ENCODE data around the gene JPH3. TPM values are rescaled to one million over a fixed set of nuclear protein-coding genes. Genes with fewer than 3 reads are reported as not detected.

The JPH3 gene
- total RNA-seq, 1 experiment from 2014 or later, result 32.7 TPM

DNA sequence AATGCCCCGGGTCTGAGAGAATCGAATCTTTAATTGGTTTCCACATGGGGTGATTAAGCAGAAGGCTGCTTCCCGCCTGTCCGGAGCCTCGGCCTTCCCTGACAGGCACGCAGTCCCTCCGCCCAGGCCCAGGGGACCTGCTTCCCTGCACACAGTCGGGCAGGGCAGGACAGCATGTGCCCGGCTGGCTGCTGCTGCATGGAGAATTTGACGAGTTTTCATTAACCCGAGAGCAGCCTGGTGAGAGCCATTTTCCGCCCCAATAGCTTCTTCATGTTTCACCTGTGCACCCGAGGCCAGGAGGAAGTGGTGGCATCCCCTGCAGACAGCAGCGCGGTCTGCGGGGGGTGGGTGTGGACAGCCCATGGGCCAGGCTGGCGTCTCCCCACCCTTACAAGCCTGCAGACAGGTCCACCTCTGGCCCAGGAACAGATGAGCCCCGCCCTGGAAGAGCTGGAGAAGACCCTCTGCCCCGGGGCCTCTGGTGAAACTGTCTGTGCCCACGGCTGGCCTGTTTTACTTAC, 96.4 kb downstream of the JPH3 start:
- Histone ChIP-seq H3K23me2 (ENCODE audit: insufficient read length, low read depth, low read length, poor library complexity, severe bottlenecking) (no peaks in the 10 kb centered on the region), H2AFZ (ENCODE audit: low read length) (no peak overlapping the region), H2AK5ac (ENCODE audit: insufficient read length, low read length) (no peak overlapping the region), H4K5ac (ENCODE audit: insufficient read length, low read depth, low read length) (no peak overlapping the region), H3K23ac (ENCODE audit: insufficient read length, low read depth, low read length) (no peak overlapping the region), H4K8ac (replicated peaks; ENCODE audit: insufficient read length, low read depth, low read length) (no peak overlapping the region), H4K20me1 (ENCODE audit: control insufficient read depth, insufficient read depth, insufficient read length) (no peaks in the 10 kb centered on the region), H3K14ac (ENCODE audit: insufficient read depth, low read length) (no peak overlapping the region), H2BK5ac (ENCODE audit: insufficient read length, low read length) (no peak overlapping the region), H3K56ac (ENCODE audit: insufficient read length, low read depth, low read length) (no peak overlapping the region), H3K4me2 (ENCODE audit: insufficient read depth, insufficient read length, low read length) (no peak overlapping the region), H2BK15ac (ENCODE audit: low read depth, low read length) (no peak overlapping the region), H3K27me3 (ENCODE audit: insufficient read depth, low read length) (no peaks in the 10 kb centered on the region), H3T11ph (ENCODE audit: low read length) (no peak overlapping the region), H3K18ac (ENCODE audit: insufficient read length, low read depth, low read length) (no peak overlapping the region), H4K91ac (ENCODE audit: insufficient read length, low read depth, low read length) (no peak overlapping the region), H3K9me3 (ENCODE audit: control insufficient read depth, low read depth, low read length) (no peaks in the 10 kb centered on the region), H3K4ac (ENCODE audit: low read depth, low read length) (no peak overlapping the region), H3K9ac (ENCODE audit: extremely low read depth, insufficient read length, low read length) (no peak overlapping the region), H3K79me2 (ENCODE audit: insufficient read depth, low read length) (no peaks in the 10 kb centered on the region), H3K27ac (ENCODE audit: insufficient read length, low read depth, low read length) (no peak overlapping the region), H2BK20ac (ENCODE audit: low read depth, low read length, poor library complexity, severe bottlenecking) (no peak overlapping the region), H3K79me1 (ENCODE audit: insufficient read depth, low read depth, low read length, poor library complexity, severe bottlenecking) (no peaks in the 10 kb centered on the region), H2BK12ac (ENCODE audit: insufficient read length, low read depth, low read length) (no peak overlapping the region), H2BK120ac (ENCODE audit: low read depth, low read length, poor library complexity, severe bottlenecking) (no peak overlapping the region), H3K4me1 (ENCODE audit: insufficient read depth, low read length) (no peaks in the 10 kb centered on the region)
- no peaks in the 10 kb centered on the region for H3K9me3 Mint-ChIP-seq
- H3K27me3 Mint-ChIP-seq (ENCODE audit: low read depth), result peaks cover 1% of the 10 kb centered on the region; the same call in 1 of the 2 replicates
- no peaks in the 10 kb centered on the region for H3K4me1 Mint-ChIP-seq
- H3K27ac Mint-ChIP-seq, result no peak overlapping the region
- WGBS (ENCODE audit: extremely low coverage, insufficient read length, low lambda C conversion rate), result no CpG with 5 or more reads among the region's 20 CpGs
- no peak for DNase-seq
- H3K36me3 Mint-ChIP-seq (ENCODE audit: insufficient read depth in 1 of 3, low read depth in 3 of 3), result peaks cover 12 to 77% (median 68%) of the 10 kb centered on the region in 3 experiments; a peak in 6 of 7 replicates
- H3K4me3 Mint-ChIP-seq, result no peak overlapping the region
- TF ChIP-seq, protein P1, sequence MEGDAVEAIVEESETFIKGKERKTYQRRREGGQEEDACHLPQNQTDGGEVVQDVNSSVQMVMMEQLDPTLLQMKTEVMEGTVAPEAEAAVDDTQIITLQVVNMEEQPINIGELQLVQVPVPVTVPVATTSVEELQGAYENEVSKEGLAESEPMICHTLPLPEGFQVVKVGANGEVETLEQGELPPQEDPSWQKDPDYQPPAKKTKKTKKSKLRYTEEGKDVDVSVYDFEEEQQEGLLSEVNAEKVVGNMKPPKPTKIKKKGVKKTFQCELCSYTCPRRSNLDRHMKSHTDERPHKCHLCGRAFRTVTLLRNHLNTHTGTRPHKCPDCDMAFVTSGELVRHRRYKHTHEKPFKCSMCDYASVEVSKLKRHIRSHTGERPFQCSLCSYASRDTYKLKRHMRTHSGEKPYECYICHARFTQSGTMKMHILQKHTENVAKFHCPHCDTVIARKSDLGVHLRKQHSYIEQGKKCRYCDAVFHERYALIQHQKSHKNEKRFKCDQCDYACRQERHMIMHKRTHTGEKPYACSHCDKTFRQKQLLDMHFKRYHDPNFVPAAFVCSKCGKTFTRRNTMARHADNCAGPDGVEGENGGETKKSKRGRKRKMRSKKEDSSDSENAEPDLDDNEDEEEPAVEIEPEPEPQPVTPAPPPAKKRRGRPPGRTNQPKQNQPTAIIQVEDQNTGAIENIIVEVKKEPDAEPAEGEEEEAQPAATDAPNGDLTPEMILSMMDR (conservative IDR thresholded peaks at IDR 0.05), result no peak

Data from H9 (cell line).